ENCODE data around the gene C12orf50. TPM values are rescaled to one million over a fixed set of nuclear protein-coding genes. Genes with fewer than 3 reads are reported as not detected.

The C12orf50 gene
- total and polyA plus RNA-seq, 12 donors: 0.07 to 0.10 (median 0.07) TPM; not detected in 9

- Histone ChIP-seq H3K36me3 (no peaks in the 10 kb centered on the region), H3K27ac (no peak overlapping the region), H3K9me3 (no peaks in the 10 kb centered on the region), H3K4me1 (no peaks in the 10 kb centered on the region), H3K27me3 (no peaks in the 10 kb centered on the region), H3K4me3 (no peak overlapping the region)
- no peak for TF ChIP-seq CTCF (IDR thresholded peaks at IDR 0.05)
- ATAC-seq (no peak), DNase-seq (no peak)
- intact Hi-C loops (cut with DNase I): no loop called here
Observed at GRCh38 chr12:87991483-87991882, 37.7 kb downstream of the C12orf50 start.

- Histone ChIP-seq H3K27me3 (no peaks in the 10 kb centered on the region), H3K9me3 (no peaks in the 10 kb centered on the region), H3K27ac (no peak overlapping the region), H3K4me1 (no peaks in the 10 kb centered on the region), H3K36me3 (no peaks in the 10 kb centered on the region), H3K4me3 (no peak overlapping the region)
- intact Hi-C loops (cut with DNase I): loop anchor here in 1 of 10 donors (5.0 kb wide), 1 partner anchor 111 kb away; no protein-coding TSS in a partner anchor
- DNase-seq (no peak), ATAC-seq (no peak)
- TF ChIP-seq CTCF (IDR thresholded peaks at IDR 0.05): no peak
- 68 to 76% methylated on average over 2 of the region's 2 CpGs for WGBS, 2 donors
Observed at GRCh38 chr12:87988534-87988933, 40.7 kb downstream of the C12orf50 start.

GRCh38 chr12:87985069-87985675 lies 44.0 kb downstream of the C12orf50 start:
- DNase-seq (no peak), ATAC-seq (no peak)
- intact Hi-C loops (cut with DNase I): loop anchor here in 1 of 10 donors (5.0 kb wide), 1 partner anchor 108 kb away; no protein-coding TSS in a partner anchor
- no peaks in the 10 kb centered on the region for H3K9me3 ChIP-seq
- no peak for TF ChIP-seq CTCF (IDR thresholded peaks at IDR 0.05)
- no peak overlapping the region for H3K4me3 ChIP-seq
- H3K27ac ChIP-seq: no peak overlapping the region
- no peaks in the 10 kb centered on the region for H3K36me3 ChIP-seq
- no peaks in the 10 kb centered on the region for H3K4me1 ChIP-seq
- peaks cover 0 to 3% (median 0%) of the 10 kb centered on the region in 7 donors for H3K27me3 ChIP-seq
- WGBS, 2 donors: 77 to 87% methylated on average over 2 of the region's 2 CpGs

GRCh38 chr12:87982208-87982607 lies 47.0 kb downstream of the C12orf50 start:
- 67 to 89% methylated on average over 1 of the region's 1 CpG for WGBS, 2 donors
- Histone ChIP-seq H3K27me3 (peaks cover 0 to 3% (median 0%) of the 10 kb centered on the region in 7 donors), H3K4me3 (no peak overlapping the region), H3K4me1 (no peaks in the 10 kb centered on the region), H3K36me3 (no peaks in the 10 kb centered on the region), H3K27ac (no peak overlapping the region), H3K9me3 (no peaks in the 10 kb centered on the region)
- intact Hi-C loops (cut with DNase I): no loop called here
- ATAC-seq (no peak), DNase-seq (no peak)
- TF ChIP-seq CTCF (IDR thresholded peaks at IDR 0.05): no peak
